HG03520 (cell line): ENCODE measurements around the gene DMBX1.

ENCODE experiments used
- ATAC-seq: cut with Tn5 transposase; IDR thresholded peaks from one replicate; pipeline ENCODE4 v1.9.1; 2021; ENCODE audit warnings: mild to moderate bottlenecking, moderate library complexity; ENCODE audit not compliant: unreplicated experiment

Gene DMBX1

DNA sequence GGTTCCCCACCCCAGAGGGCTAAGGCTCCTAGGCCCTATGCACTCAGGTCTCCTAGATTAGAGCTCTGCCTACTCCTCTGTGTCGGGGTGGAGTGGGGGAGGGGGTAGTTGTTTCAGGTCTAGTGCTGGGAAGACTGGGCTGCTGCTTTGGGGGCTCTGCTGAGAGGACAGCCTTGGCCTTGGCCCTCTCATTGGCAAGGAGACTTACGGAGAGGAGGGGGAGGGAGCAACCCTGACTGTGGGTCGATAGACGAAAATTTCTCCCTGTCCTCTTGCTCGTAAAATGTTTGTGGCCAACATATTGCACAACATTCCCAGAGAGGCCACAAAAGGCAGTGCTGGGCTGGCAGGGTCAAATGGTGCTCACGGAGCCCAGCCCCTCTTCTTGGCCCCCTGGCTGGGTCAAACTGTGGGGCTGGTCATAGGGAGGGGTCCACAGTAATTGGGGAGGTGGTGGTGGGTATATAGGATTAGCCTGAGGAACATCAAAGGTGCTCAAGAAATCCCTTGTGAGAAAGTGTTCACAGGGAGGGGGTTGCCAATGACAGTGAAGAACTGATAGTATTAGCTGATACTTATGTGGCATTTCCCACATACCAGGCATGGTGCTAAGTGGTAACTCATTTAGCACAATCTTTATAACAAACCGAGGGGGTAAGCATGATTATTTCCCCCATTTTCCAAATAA lies 8.5 kb upstream of the DMBX1 start:
- no peak for ATAC-seq

GRCh38 chr1:46481961-46482360 lies 7.7 kb upstream of the DMBX1 start:
- no peak for ATAC-seq

- ATAC-seq = no peak
Observed at GRCh38 chr1:46483589-46483988, 6.0 kb upstream of the DMBX1 start.

DNA sequence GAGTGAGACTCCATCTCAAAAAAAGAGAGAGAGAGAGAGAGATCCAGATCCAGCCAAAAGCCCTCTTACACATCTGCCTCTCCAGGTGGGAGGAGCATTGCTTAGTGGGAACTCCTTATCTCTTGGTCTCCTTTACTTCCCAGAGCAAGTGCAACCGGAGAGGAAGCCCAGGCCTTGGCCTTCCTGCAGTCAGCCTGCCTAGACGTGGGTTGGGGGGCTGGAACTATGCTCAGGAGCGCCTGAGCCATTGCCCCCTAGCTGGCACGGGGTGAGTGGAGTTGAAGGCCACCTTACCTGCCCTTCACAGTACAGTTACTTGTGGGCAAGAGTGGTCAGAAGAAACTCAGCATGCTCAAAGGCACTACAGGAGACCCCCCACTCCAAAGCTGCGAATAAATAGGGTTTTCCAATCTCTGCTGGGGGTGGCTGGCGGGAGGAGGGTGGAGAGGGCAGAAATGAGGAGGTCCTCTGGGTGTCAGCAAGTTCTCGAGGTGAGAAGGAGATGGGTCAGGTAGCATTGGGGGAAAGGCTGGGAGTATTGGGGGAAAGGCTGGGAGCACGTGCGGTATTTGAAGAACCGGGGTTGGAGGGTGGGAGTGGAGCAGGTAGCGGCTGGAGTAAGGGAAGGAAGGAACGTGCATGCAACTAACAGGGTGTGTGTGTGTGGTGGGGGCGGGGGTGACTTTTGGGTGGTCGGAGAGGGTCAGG lies 4.7 kb upstream of the DMBX1 start:
- no peak for ATAC-seq

GRCh38 chr1:46485564-46486431 lies 3.8 kb upstream of the DMBX1 start:
- no peak for ATAC-seq

DNA sequence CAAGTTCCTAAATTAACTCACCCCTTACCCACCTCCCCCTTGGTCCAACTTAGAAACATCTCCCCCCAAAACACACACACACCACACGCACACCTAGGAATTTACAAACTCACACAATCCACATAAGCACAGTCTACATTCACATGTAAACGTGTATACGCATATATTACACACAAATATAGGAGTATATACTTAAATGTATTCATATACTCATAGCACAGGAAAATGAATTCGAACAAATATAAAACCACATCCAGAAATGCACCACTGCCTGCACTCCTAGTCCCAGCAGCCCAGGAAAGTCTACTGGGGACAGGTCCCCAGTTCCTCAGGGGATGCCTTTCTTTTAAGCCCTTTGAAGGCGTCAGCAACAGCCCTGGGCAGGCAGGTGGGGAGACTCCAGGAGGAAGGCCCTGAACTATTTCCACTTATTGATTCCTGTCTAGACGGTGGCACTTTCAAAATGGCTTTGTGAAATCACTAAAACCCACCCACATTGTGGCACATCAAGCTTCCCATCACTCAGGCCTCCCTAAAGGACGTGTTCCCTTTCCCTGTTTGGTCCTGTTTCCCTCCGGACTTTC lies 3.1 kb upstream of the DMBX1 start:
- ATAC-seq = no peak

DNA sequence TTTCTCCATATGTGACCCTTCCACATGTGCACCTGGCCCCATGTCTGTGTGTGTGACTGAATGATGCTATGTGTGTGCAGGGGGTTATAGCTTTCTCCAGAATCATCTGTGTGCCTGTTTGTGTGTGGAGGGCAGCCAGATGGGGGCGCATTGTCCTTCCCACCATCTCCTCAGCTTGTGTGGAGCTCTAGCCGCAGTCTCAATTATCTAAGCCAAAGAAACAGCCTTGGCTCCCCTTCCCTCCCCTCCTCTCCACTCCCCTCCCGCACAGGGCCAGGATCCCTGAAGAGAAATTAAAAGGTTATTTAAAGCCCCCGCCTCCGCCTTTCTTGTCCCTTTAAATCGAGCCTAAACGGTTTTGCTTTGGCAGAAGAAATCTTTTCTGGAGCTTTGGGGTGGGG lies 1.8 kb upstream of the DMBX1 start:
- ATAC-seq = no peak

DNA sequence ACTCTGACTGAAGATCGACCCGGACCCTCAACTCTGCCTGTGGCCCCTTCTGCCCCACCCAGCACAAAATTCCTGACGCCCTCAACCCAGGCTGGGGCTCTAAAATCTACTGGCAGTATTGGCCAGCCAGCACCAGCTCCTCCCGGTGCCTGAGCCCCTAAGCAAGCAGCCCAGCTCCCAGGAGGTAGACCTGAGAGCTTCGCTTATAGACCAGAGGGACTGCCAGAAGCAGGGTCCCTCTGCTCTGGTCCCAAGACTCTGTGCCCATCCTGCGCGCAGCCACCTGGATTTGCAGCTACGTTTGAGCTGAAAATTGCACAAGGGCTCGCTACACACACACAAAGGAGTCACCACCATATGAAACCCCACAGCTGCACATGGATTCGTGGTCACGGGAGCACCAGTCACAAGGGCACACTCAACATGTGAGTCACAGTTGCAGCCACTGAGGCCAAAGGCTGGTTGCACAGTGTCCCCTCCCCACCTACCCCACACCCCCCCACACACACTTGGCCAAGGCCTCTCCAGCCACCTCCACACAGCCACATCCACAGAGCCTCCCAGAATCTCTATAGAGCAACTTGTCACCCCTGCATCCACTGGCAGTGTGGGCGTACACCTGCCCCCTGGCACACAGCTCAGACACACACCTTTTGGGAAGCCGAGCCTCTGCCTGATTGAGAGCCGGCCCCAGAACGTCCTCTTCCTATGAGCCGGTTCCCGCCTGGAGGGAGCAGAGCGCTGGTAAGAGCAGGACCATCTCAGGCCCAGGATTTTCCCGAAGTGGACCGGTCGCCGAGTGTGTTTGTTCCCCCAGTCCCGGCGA lies 1.1 kb upstream of the DMBX1 start:
- ATAC-seq = no peak

DNA sequence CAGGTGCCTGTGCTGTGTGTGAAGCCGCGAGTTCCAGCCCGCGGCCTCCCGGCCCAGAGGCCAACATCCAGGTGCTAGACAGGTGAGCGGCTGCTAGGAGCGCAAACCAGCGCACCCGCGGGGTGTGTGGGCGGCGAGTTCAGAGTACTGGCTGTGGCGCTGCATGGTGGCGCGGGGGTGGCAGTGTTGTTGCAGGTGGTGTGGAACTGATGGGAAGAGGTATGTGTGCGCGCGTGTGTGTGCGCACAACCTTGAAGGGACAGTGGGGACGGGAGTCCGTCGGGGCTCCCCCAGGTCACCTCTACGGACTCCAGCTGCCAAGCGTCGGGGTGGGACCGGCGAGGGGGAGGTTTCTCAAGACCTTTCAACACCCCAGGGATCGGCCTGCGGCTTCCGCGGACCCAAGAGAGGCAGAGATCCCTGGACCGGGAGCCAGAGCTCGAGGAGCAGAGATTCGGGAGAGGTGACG lies 433 bp upstream of the DMBX1 start:
- ATAC-seq = no peak

DNA sequence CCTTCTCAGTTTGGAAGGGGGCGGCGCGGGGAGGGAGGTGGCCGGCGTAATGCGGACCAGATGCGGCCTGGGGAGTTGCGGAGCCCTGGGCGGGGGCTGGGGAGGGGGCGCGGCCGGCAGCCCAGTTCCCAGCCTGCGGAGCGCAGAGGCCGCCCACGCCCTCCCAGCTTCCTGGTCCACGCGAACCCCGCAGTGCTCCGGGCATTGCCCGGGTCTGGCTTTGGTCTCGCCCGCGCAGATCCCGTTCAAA lies 695 bp downstream of the DMBX1 start:
- ATAC-seq = no peak

GRCh38 chr1:46490656-46491442 lies 1.2 kb downstream of the DMBX1 start:
- no peak for ATAC-seq

- no peak for ATAC-seq
Observed at GRCh38 chr1:46491443-46492268, 2.0 kb downstream of the DMBX1 start.

DNA sequence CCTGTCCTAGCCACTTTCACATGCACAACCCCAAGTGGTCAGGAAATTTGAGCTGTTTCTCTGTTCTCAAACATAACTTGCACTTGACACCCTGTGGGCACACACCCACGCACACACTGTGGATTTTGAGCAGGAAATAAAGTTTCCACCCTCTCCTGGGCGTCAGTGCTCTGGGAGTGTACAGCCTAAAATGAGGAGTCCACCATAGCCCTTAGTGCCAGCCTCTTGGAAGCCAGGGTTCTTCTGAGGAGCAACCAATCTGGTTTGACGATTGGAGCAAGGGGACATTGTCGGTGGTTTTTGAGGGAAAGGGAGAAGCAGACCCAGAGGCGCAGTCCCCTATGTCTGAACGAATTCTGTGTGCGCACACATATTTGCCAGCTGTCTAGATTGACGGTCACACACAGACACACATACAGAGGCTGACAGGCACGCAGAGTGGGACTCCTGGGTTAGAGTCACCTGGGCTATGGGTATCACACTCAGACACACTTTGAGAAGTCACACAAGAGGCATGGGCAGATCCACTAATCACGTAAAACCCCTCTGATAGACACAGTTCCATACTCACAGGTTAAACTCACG lies 2.7 kb downstream of the DMBX1 start:
- ATAC-seq = no peak

- no peak for ATAC-seq
Observed at GRCh38 chr1:46492871-46493270, 3.2 kb downstream of the DMBX1 start.

DNA sequence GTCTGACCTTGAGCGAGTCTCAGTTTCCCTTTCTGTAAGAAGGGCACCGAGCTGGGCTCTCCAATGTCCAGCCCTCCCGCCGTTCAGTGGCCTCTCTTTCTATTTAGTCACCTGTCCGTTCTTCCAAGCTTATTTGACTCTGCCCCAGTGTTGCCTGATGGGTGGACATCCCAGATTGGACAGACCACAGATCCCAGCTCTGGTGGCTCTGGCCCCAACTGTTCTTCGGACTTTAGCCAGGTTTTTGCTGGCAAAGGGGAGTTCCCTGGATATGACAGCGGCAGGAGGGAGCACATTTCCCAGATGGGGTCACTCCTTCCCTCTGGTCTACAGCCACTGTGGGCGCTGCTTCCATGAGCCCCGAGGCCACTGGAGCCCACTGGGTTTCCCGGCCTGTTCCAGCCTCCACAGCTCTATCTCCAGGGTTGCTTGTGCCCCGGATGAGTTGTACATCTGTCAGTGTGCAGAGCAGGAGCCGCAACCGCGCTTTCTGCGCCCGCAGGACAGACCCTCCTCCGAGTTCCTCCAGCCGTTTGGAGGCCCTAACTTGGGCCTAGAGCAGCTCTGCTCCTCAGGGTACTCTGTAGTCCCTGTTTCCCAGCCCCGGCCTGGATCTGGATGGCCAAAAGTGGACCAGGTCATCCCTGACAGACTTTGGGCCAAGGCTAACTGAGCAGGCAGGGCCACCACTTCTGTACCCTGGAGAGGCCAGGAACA lies 3.8 kb downstream of the DMBX1 start:
- no peak for ATAC-seq

DNA sequence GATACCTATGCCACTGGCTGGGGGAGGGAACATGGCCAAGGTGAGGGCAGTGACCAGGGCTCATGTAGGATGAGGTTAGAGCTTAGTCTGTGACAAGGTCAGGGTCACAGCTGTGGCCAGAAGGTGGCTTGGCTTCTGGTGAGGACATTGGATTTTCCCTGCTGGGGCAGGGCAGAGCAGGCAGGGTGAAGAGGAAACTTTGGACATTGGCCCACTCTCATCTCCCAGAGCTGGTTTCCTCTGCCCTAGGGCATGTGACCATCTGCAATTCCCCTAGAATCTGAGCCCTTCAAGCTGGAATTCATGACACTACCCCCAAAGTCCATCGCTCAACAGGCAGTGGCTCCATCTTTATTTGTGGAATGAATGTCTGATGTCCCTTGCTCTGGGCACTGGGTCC lies 5.3 kb downstream of the DMBX1 start:
- no peak for ATAC-seq

DNA sequence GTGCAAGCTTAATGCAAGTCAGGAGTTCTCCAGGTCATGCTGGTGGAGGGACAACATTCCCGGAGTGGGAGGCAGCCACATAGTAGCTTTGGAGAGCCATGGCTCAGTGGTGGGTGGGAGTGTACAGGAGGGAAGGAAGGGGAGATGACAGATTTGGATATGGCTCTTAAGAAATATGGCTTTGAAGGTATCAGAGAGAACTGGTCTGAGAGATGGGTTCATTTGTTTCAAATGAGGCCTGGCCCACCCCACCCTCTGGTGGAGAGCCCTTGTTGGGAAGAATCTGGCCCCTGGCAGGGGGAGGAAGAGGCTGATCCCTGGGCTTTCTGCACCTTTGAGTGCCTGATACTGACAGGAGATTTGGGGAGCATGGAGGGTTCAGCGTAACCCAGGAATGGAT lies 6.1 kb downstream of the DMBX1 start:
- ATAC-seq = no peak

GRCh38 chr1:46496505-46496904 lies 6.9 kb downstream of the DMBX1 start:
- ATAC-seq = no peak
